GM12865 (cell line): Measurements from ENCODE around the gene PITPNM2.

Experiments used
- DNase-seq: peaks from one replicate; pipeline ENCODE4 v3.0.0; 2010; ENCODE audit warnings: low read depth
- H3K4me3 ChIP-seq: 2 replicates; pipeline ENCODE4 v1.5.1; 2011; ENCODE audit warnings: mild to moderate bottlenecking, low read depth, low read length, control low read depth
- TF ChIP-seq, protein P1 (sequence below): IDR thresholded peaks from 2 replicates; pipeline ENCODE4 v1.5.1; 2011; ENCODE audit warnings: low read length, control low read depth, low read depth, inconsistent platforms; ENCODE audit not compliant: insufficient read depth; ENCODE audit errors: missing control alignments

Gene PITPNM2

DNA sequence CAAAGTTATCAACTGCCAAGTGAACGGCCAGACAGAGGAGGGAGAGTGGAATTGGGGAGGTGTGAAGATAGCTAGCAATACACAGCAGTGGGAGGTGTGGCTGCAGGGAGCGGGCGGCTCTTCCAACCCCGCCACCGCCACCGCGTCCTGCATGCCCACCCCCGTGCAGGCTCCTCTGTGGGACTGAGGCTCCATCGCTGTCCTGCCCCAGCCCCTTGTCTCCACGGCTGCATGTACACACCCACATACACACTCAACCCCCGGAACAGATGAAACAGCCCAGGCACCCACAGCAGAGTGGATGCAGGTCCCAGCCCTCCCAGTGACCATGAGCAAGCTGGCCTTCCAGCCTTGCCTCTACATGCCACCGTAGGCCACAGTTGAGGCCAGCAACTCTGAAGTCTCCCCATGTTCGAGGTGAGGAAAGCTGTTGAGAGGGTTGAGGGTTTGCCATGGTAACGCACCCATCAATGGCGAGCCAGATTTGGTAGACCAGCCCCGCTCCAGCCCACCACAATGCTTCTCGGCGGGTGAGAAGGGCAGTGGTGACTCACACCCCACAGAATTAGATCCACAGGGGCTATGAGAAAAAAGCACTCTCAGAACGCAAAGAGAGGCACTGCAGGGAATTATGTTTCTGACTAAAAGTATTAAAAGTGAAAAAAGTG, 39.3 kb downstream of the PITPNM2 start:
- H3K4me3 ChIP-seq = no peak overlapping the region
- no peak for DNase-seq
- TF ChIP-seq, protein P1, sequence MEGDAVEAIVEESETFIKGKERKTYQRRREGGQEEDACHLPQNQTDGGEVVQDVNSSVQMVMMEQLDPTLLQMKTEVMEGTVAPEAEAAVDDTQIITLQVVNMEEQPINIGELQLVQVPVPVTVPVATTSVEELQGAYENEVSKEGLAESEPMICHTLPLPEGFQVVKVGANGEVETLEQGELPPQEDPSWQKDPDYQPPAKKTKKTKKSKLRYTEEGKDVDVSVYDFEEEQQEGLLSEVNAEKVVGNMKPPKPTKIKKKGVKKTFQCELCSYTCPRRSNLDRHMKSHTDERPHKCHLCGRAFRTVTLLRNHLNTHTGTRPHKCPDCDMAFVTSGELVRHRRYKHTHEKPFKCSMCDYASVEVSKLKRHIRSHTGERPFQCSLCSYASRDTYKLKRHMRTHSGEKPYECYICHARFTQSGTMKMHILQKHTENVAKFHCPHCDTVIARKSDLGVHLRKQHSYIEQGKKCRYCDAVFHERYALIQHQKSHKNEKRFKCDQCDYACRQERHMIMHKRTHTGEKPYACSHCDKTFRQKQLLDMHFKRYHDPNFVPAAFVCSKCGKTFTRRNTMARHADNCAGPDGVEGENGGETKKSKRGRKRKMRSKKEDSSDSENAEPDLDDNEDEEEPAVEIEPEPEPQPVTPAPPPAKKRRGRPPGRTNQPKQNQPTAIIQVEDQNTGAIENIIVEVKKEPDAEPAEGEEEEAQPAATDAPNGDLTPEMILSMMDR = no peak

DNA sequence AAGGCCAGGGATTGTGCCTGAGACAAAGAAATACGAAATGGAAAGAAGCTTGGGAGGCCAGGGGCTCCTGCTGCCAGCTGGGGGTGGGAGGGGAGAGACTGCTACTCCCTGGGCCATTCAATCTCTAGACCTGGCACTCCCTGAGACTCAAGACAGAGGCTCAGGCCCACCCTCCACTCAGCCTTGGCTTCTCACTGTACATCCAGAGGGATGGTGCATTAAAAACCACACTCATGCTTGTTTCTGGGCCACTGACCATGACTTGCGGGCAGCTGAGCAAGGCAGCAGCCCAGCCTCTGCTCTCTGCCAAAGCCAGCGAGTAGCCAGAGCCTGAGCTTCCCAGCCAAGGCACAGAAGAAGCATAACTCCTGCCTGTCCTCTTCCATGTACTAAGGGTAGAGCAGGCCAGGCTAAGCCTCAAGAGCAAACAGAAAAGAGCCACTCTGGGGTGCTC, 41.5 kb downstream of the PITPNM2 start:
- TF ChIP-seq, protein P1 = no peak
- no peak overlapping the region for H3K4me3 ChIP-seq
- no peak for DNase-seq

DNA sequence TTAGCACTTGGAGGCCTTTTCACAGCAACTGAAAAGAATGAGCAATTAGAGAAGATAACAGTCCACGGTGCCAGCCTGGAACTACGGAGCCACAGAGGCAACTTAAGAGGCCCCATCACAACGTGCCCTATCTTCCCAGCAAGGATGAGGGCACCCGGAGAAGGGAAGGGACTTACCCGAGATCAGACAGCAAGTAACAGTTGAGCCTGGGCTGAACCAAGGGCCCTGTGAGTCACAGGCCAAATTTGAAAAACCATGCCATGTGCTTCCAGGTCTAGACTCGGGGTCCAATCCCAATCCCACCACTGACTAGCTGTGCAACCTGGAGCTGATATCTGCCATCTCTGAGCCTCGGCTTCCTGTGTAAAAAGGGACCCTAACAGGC, 42.2 kb downstream of the PITPNM2 start:
- no peak for DNase-seq
- H3K4me3 ChIP-seq = no peak overlapping the region
- TF ChIP-seq, protein P1 = no peak

DNA sequence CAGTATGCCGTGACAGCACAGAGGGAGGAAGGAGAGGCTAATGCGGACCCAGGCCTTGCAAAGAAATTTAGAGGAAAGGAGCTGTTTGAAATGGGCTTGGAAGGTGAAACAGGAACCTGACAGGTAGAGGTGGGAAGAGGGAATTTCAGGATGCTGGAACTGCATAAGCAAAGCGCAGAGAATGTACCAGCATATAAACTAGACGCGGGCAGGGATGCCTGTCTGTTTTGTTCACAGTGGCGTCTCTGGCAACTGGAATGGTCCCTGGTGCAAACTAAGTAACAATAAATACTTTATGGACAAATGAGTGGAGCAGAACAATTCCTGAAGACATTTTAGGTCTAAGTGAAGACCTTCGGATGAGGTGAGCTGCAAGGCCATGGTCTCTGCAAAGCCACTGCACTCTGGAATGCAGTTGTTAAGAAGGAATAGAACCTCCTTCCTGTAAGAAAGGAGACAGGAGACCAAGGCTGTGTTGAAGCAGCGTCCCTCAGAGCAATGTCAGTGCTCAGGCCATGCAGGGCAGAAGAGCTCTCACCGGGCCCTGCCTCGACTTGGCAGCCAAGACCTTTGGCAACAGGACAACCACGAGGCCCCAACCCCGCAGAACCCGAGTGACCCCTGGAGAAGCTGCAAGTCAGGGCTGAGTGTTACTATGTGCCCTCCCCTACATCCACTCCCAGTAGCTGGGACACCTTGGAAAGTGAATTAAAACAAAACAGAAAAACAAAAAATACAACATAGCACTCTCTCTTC, 42.8 kb downstream of the PITPNM2 start:
- TF ChIP-seq, protein P1 = no peak
- no peak for DNase-seq
- no peak overlapping the region for H3K4me3 ChIP-seq

DNA sequence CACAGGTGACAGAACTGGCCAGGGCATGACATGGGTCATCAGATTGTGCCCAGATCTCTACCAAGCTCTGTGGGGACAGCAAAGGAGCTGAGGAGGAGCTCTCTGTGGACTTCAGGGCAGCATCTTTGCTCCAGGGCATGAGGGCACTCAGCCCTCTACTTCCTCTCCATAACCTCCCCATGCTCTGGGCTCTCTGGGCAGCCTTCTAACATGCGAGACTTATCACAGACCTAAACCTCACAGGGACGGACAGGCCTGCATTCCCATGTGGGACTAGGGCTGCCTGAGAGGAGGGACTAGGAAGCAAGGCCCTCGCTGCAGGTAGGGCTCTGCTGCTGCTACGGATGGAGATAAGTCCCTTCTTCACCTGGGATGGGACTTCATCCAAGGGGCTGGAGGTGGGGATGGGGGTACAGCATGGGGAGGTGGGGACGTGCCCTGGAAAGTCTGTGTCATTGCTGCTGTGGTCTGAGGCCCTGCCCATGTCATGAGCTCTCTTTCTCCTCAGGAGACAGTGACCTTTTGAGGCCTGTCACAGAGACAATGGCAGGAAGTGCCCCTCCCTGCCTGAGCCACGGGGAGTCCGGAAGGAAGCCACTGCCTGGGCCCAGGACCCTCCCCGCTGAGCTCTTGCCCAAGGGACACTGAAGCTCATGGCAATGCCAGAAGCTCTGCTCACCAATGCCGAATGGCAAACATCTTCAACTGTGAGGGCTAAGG, 44.1 kb downstream of the PITPNM2 start:
- TF ChIP-seq, protein P1 = no peak
- no peak overlapping the region for H3K4me3 ChIP-seq
- DNase-seq = peak; percentile 74

DNA sequence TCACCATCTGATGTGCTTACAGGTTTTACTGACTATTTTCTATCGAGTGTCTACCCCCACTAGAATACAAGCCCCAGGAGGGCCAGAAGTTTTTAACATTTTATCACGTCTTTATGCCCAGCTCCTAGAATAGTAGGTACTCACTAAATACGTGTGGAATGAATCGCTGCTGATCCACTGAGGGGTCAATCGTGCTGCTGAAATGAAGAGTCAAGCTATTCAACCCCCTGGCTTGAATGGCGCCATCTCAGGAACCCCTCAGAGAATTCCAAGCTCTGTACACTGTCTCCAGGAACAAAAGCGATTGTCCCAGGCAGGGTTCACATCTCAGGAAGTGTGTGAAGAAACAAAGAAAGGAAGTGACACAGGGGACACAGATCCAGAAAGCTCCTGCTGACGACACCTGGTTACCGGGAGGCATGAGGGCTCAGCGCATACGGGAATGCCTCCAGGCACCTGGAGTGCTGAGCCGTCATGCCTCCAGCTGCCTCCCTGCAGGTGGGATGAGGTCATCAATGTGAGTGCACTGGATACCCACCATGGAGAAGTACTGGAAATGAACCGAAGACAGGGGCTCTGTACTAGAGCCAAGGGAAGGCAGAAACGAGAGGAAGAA, 45.6 kb downstream of the PITPNM2 start:
- TF ChIP-seq, protein P1 = no peak
- no peak overlapping the region for H3K4me3 ChIP-seq
- DNase-seq = no peak
